ENCODE measurements around the gene C16orf95.

GRCh38 chr16:87309620-87310525 is 7.3 kb downstream of the C16orf95 start:
- TF ChIP-seq CTCF (IDR thresholded peaks at IDR 0.05; ENCODE audit: low read depth, low read length) (no peak), POLR2A (IDR thresholded peaks at IDR 0.05; ENCODE audit: extremely low read depth, insufficient read length) (no peak), MAX (IDR thresholded peaks at IDR 0.05; ENCODE audit: low read depth, low read length) (no peak)
